K562 (cell line): ENCODE results near the gene AFG1L. TPM values are rescaled to one million over a fixed set of nuclear protein-coding genes. Genes with fewer than 3 reads are reported as not detected.
A peak's percentile ranks its signal among the peaks of the same experiment; 100 is the strongest.

Experiments used
- CBFA2T2 ChIP-seq: fragments of 450-650 bp; conservative IDR thresholded peaks from 2 replicates; pipeline ENCODE4 v1.6.1; 2017; ENCODE audit warnings: mild to moderate bottlenecking
- FOSL1 ChIP-seq: fragments of 200-800 bp; sonication (Bioruptor generic); conservative IDR thresholded peaks from 2 replicates; pipeline ENCODE4 v1.6.1; 2016; ENCODE audit warnings: missing genetic modification characterization, missing compliant biosample characterization
- FOXK2 ChIP-seq, 2 experiments: fragments of 450-650 bp; IDR thresholded peaks in 1 of 2; conservative IDR thresholded peaks in 1 of 2; 2 replicates each; pipeline ENCODE4 v1.6.1; 2016; ENCODE audit warnings: low read depth in 2 of 2, mild to moderate bottlenecking in 1 of 2
- GATAD2A ChIP-seq: fragments of 450-650 bp; IDR thresholded peaks from 2 replicates; pipeline ENCODE4 v1.6.1; 2017
- HLTF ChIP-seq: fragments of 450-650 bp; IDR thresholded peaks from 2 replicates; pipeline ENCODE4 v1.6.1; 2016
- IRF9 ChIP-seq: fragments of 450-650 bp; IDR thresholded peaks from 2 replicates; pipeline ENCODE4 v1.6.1; 2016; ENCODE audit warnings: missing biosample characterization, missing genetic modification characterization
- L3MBTL2 ChIP-seq: fragments of 450-650 bp; IDR thresholded peaks from 2 replicates; pipeline ENCODE4 v1.6.1; 2016; ENCODE audit warnings: mild to moderate bottlenecking, moderate library complexity
- MNT ChIP-seq, 2 experiments: fragments of 450-650 bp; conservative IDR thresholded peaks; 2 replicates each; pipeline ENCODE4 v1.6.1; 2017; ENCODE audit warnings: mild to moderate bottlenecking in 2 of 2, moderate library complexity in 2 of 2
- NUFIP1 ChIP-seq: fragments of 450-650 bp; IDR thresholded peaks from 2 replicates; pipeline ENCODE4 v1.6.1; 2018; ENCODE audit not compliant: partially characterized antibody
- POLR3G ChIP-seq: IDR thresholded peaks from 2 replicates; pipeline ENCODE4 v1.6.1; 2011; ENCODE audit not compliant: insufficient read length, insufficient replicate concordance; ENCODE audit errors: extremely low read depth
- RREB1 ChIP-seq: fragments of 250-450 bp; sonication (Bioruptor Pico); IDR thresholded peaks from 2 replicates; pipeline ENCODE4 v1.4.0; 2020
- ZKSCAN1 ChIP-seq: fragments of 150-350 bp; IDR thresholded peaks from 2 replicates; pipeline ENCODE4 v1.6.1; 2016; ENCODE audit warnings: low read depth, low read length
- ZNF12 ChIP-seq: sonication (generic); formaldehyde crosslinking; IDR thresholded peaks from 2 replicates; pipeline ENCODE4 v1.4.0; 2020; ENCODE audit warnings: mild to moderate bottlenecking, missing genetic modification reagents
- ZNF280A ChIP-seq: fragments of 450-650 bp; IDR thresholded peaks from 2 replicates; pipeline ENCODE4 v1.6.1; 2018; ENCODE audit warnings: mild to moderate bottlenecking, low read depth; ENCODE audit not compliant: partially characterized antibody
- ZNF431 ChIP-seq: sonication (generic); formaldehyde crosslinking; IDR thresholded peaks from 2 replicates; pipeline ENCODE4 v1.8.0; 2022; ENCODE audit warnings: mild to moderate bottlenecking, missing genetic modification reagents
- ZNF445 ChIP-seq: fragments of 250-450 bp; sonication (Bioruptor Pico); IDR thresholded peaks from 2 replicates; pipeline ENCODE4 v1.4.0; 2020; ENCODE audit warnings: low read depth, mild to moderate bottlenecking, moderate library complexity
- ZNF696 ChIP-seq: fragments of 250-450 bp; sonication (Bioruptor Pico); conservative IDR thresholded peaks from 2 replicates; pipeline ENCODE4 v1.4.0; 2020; ENCODE audit warnings: mild to moderate bottlenecking, moderate library complexity
- ZNF75A ChIP-seq: fragments of 450-650 bp; formaldehyde crosslinking; IDR thresholded peaks from 2 replicates; pipeline ENCODE4 v1.4.0; 2020; ENCODE audit warnings: mild to moderate bottlenecking
- polyA plus RNA-seq, 8 experiments: library from polyadenylated mRNA; depleted of rRNA in 4 of 8; stranded (reverse) in 5 of 8; unstranded in 3 of 8; fragments of >200 nt; fragmentation: Nextera tagmentation in 2 of 8; fragmentation: Illumina TruSeq in 1 of 8; extraction: Ambion mirVana in 2 of 8; extraction: Trizol in 1 of 8; gene quantifications; 2 replicates each; pipeline versions ENCODE4 v1.2.1 to v1.2.3, GENCODE V29; 2011 to 2014; ENCODE audit warnings: inconsistent platforms in 1 of 8, missing spikeins in 1 of 8
- total RNA-seq, 7 experiments: library from RNA; depleted of rRNA in 6 of 7; stranded (reverse); fragments of >200 nt in 6 of 7; fragmentation: Illumina TruSeq in 2 of 7; extraction: Trizol in 2 of 7; gene quantifications; 2 replicates each; pipeline versions ENCODE4 v1.2.1 to v1.2.3, GENCODE V29; 2011 to 2021; ENCODE audit warnings: low replicate concordance in 1 of 7

AFG1L gene
- total and polyA plus RNA-seq, 9 of the 15 experiments (the other 6 are each of a cell fraction or from before 2014, with no cell fraction given), result 2.2 to 15.5 (median 5.8) TPM

GRCh38 chr6:108558372-108559096, 263.7 kb downstream of the AFG1L start (continued):
- TF ChIP-seq ZNF75A (CRISPR knock-in tag), result no peak
- no peak for TF ChIP-seq IRF9
- peak; percentile 88; the same call in 1 of the 2 replicates for TF ChIP-seq RREB1 (CRISPR knock-in tag)
- no peak for TF ChIP-seq POLR3G
- TF ChIP-seq ZNF431 (CRISPR knock-in tag), result no peak
- peak; percentile 69 for TF ChIP-seq NUFIP1
- 0 out of 2 replicates have a peak, but pooled peaks have one; percentile 47 for TF ChIP-seq ZNF445 (CRISPR knock-in tag)
- TF ChIP-seq GATAD2A, result no peak
- no peak for TF ChIP-seq ZNF280A
- no peak for TF ChIP-seq CBFA2T2
- TF ChIP-seq ZNF12, result no peak
- peak; percentile 37; the same call in 1 of the 2 replicates for TF ChIP-seq ZKSCAN1
- TF ChIP-seq MNT (conservative IDR thresholded peaks at IDR 0.05), result peak; percentile 73 to 90
- TF ChIP-seq FOXK2 (conservative IDR thresholded peaks at IDR 0.05 in 1 of 2, IDR thresholded peaks at IDR 0.05 in 1 of 2; ENCODE audit: low read depth in 2 of 2), result peak; percentile 6 to 44; a peak in 1 of 4 replicates
- TF ChIP-seq HLTF, result no peak
- peak; percentile 76 for TF ChIP-seq FOSL1 (tag)
- TF ChIP-seq L3MBTL2, result no peak
- TF ChIP-seq ZNF696 (CRISPR knock-in tag), result no peak
